HepG2 (cell line): Measurements from ENCODE around the gene CASKIN2. TPM values are rescaled to one million over a fixed set of nuclear protein-coding genes. Genes with fewer than 3 reads are reported as not detected.

Experiments
- ATAC-seq: fragments of 200-7000 bp; cut with Tn5 transposase; 3 replicates; pipeline ENCODE4 v1.9.1; 2020; ENCODE audit warnings: mild to moderate bottlenecking, moderate library complexity
- BruUV-seq: library from RNA; stranded (reverse); fragments of 400-500 nt; replicated peaks from 2 replicates; lab custom pipeline; 2021; lab: Mats Ljungman, UMichigan
- CTCF ChIA-PET: fragments of 300-600 bp; formaldehyde crosslinking; extraction: SDS; loops from one replicate; lab custom pipeline; 2021; ENCODE audit warnings: low total read pairs, inconsistent platforms, low intra/inter-chr PET ratio; lab: Yijun Ruan, JAX
- POLR2A ChIA-PET: fragments of 350-600 bp; sonication (Branson Sonifier 250); formaldehyde crosslinking; loops from one replicate; lab custom pipeline; 2020; ENCODE audit warnings: antibody characterized with exemption, inconsistent platforms; lab: Yijun Ruan, JAX
- DNase-seq: peaks from one replicate; pipeline ENCODE4 v3.0.0-alpha.2; 2015; ENCODE audit warnings: low spot score
- FAIRE-seq: peaks from 3 replicates; lab custom pipeline; 2011; peaks lifted over from hg19 to GRCh38; lab: Jason Lieb, UNC
- H2AFZ ChIP-seq: one replicate; pipeline ENCODE4 v1.6.1; 2011; ENCODE audit warnings: low read length, inconsistent platforms
- H3K27ac ChIP-seq: fragments of 300-600 bp; 3 replicates; pipeline ENCODE4 v1.8.0; 2011; ENCODE audit warnings: mixed run types, mild to moderate bottlenecking, mixed read lengths, low read length, inconsistent platforms; ENCODE audit not compliant: insufficient read depth; ENCODE audit errors: extremely low read length
- H3K27me3 ChIP-seq, 2 experiments: fragments of 200-600 bp in 1 of 2; 2 replicates in 1 of 2; 3 replicates in 1 of 2; pipeline versions ENCODE4 v1.6.0 to v1.8.0; 2011; ENCODE audit warnings: low read length in 2 of 2, mild to moderate bottlenecking in 2 of 2, moderate library complexity in 2 of 2, inconsistent platforms in 1 of 2; ENCODE audit not compliant: insufficient read depth in 2 of 2, control insufficient read depth in 1 of 2
- H3K36me3 ChIP-seq, 2 experiments: fragments of 200-600 bp in 1 of 2; replicated peaks in 1 of 2; 2 replicates in 1 of 2; 3 replicates in 1 of 2; pipeline versions ENCODE4 v1.5.1 to v1.8.0; 2011; ENCODE audit warnings: low read length in 2 of 2, inconsistent platforms in 1 of 2; ENCODE audit not compliant: insufficient read depth in 2 of 2, control insufficient read depth in 1 of 2
- H3K4me1 ChIP-seq: 2 replicates; pipeline ENCODE4 v1.5.1; 2012; ENCODE audit warnings: low read length, inconsistent platforms; ENCODE audit not compliant: insufficient read depth
- H3K4me2 ChIP-seq: 2 replicates; pipeline ENCODE4 v1.6.0; 2011; ENCODE audit warnings: low read depth, low read length, inconsistent platforms
- H3K4me3 ChIP-seq, 3 experiments: fragments of 200-600 bp in 1 of 3; sonication (generic), shearing (Covaris generic) in 1 of 3; replicated peaks in 1 of 3; 2 replicates each; pipeline ENCODE4 v1.5.1; 2011 to 2016; ENCODE audit warnings: low read length in 3 of 3, inconsistent platforms in 2 of 3, low read depth in 2 of 3, mild to moderate bottlenecking in 2 of 3, control low read depth in 1 of 3, mixed read lengths in 1 of 3; ENCODE audit not compliant: insufficient read depth in 1 of 3
- H3K79me2 ChIP-seq: one replicate; pipeline ENCODE4 v1.6.1; 2011; ENCODE audit warnings: low read length, inconsistent platforms; ENCODE audit not compliant: insufficient read depth
- H3K9ac ChIP-seq: 2 replicates; pipeline ENCODE4 v1.6.0; 2011; ENCODE audit warnings: mild to moderate bottlenecking, low read depth, low read length, inconsistent platforms; ENCODE audit not compliant: insufficient read depth
- H3K9me3 ChIP-seq: 2 replicates; pipeline ENCODE4 v1.5.1; 2012; ENCODE audit warnings: mild to moderate bottlenecking, low read length
- H4K20me1 ChIP-seq: 2 replicates; pipeline ENCODE4 v1.6.0; 2011; ENCODE audit warnings: inconsistent platforms, mild to moderate bottlenecking, low read length, moderate library complexity; ENCODE audit not compliant: insufficient read depth
- AGO1 ChIP-seq: fragments of 200-400 bp; formaldehyde crosslinking; IDR thresholded peaks from 2 replicates; pipeline ENCODE4 v1.6.1; 2017; ENCODE audit warnings: mild to moderate bottlenecking, low read depth, low read length, moderate library complexity; ENCODE audit not compliant: poor library complexity, severe bottlenecking
- AGO2 ChIP-seq: fragments of 200-400 bp; formaldehyde crosslinking; optimal IDR thresholded peaks from 2 replicates; pipeline ENCODE3; 2017; ENCODE audit warnings: mild to moderate bottlenecking, low read depth, low read length, moderate library complexity
- ARNTL ChIP-seq: sonication (generic); formaldehyde crosslinking; IDR thresholded peaks from 2 replicates; pipeline ENCODE4 v1.4.0; 2020; ENCODE audit warnings: mild to moderate bottlenecking, missing genetic modification reagents
- FLYWCH1 ChIP-seq: sonication (generic); formaldehyde crosslinking; IDR thresholded peaks from 2 replicates; pipeline ENCODE4 v1.8.1; 2023; ENCODE audit warnings: mild to moderate bottlenecking, missing genetic modification reagents
- FOXC1 ChIP-seq: sonication (generic); formaldehyde crosslinking; IDR thresholded peaks from 2 replicates; pipeline ENCODE4 v1.8.0; 2022; ENCODE audit warnings: mild to moderate bottlenecking, missing genetic modification reagents, borderline replicate concordance
- FOXK1 ChIP-seq: sonication (generic); formaldehyde crosslinking; IDR thresholded peaks from 2 replicates; pipeline ENCODE4 v1.4.0; 2020; ENCODE audit warnings: low read depth, missing genetic modification reagents, borderline replicate concordance
- MAZ ChIP-seq, 2 experiments: sonication (generic) in 1 of 2; formaldehyde crosslinking in 1 of 2; IDR thresholded peaks; 2 replicates each; pipeline versions ENCODE4 v1.5.0 to v1.6.1; 2012 to 2020; ENCODE audit warnings: low read depth in 2 of 2, mild to moderate bottlenecking in 2 of 2, borderline replicate concordance in 1 of 2, improper control_type of control experiment in 1 of 2, low read length in 1 of 2, missing genetic modification reagents in 1 of 2, moderate library complexity in 1 of 2
- PAWR ChIP-seq: sonication (generic); formaldehyde crosslinking; IDR thresholded peaks from 2 replicates; pipeline ENCODE4 v1.4.0; 2020; ENCODE audit warnings: missing genetic modification reagents, mild to moderate bottlenecking, borderline replicate concordance
- POLR2A ChIP-seq, 2 experiments: IDR thresholded peaks; 2 replicates each; pipeline ENCODE4 v1.6.1; 2011; ENCODE audit warnings: low read depth in 2 of 2, low read length in 2 of 2, mild to moderate bottlenecking in 1 of 2, moderate library complexity in 1 of 2; ENCODE audit not compliant: insufficient read depth in 1 of 2
- RBFOX2 ChIP-seq: fragments of 200-400 bp; formaldehyde crosslinking; IDR thresholded peaks from 2 replicates; pipeline ENCODE4 v1.6.1; 2017; ENCODE audit warnings: low read depth, mild to moderate bottlenecking, low read length
- RELA ChIP-seq: sonication (generic); formaldehyde crosslinking; IDR thresholded peaks from 2 replicates; pipeline ENCODE4 v1.4.0; 2020; ENCODE audit warnings: missing genetic modification reagents
- RFXANK ChIP-seq: IDR thresholded peaks from 2 replicates; pipeline ENCODE4 v1.6.1; 2016
- SALL1 ChIP-seq: sonication (generic); formaldehyde crosslinking; IDR thresholded peaks from 2 replicates; pipeline ENCODE4 v1.8.0; 2022; ENCODE audit warnings: mild to moderate bottlenecking, missing genetic modification reagents
- ZFP90 ChIP-seq: sonication (generic); formaldehyde crosslinking; IDR thresholded peaks from 2 replicates; pipeline ENCODE4 v1.8.0; 2022; ENCODE audit warnings: missing genetic modification reagents, mild to moderate bottlenecking, inconsistent platforms, borderline replicate concordance
- ZNF17 ChIP-seq: sonication (generic); formaldehyde crosslinking; IDR thresholded peaks from 2 replicates; pipeline ENCODE4 v1.5.0; 2020; ENCODE audit warnings: mild to moderate bottlenecking, missing genetic modification reagents
- ZNF431 ChIP-seq: sonication (generic); formaldehyde crosslinking; IDR thresholded peaks from 2 replicates; pipeline ENCODE4 v1.9.0; 2022; ENCODE audit warnings: missing genetic modification reagents, low read depth, mild to moderate bottlenecking, borderline replicate concordance
- ZNF501 ChIP-seq: sonication (generic); formaldehyde crosslinking; IDR thresholded peaks from 2 replicates; pipeline ENCODE4 v1.5.1; 2020; ENCODE audit warnings: mild to moderate bottlenecking, moderate library complexity, missing genetic modification reagents
- ZNF563 ChIP-seq: sonication (generic); formaldehyde crosslinking; IDR thresholded peaks from 2 replicates; pipeline ENCODE4 v1.8.0; 2022; ENCODE audit warnings: mild to moderate bottlenecking, moderate library complexity, missing genetic modification reagents
- WGBS: methylation state at CpG from one replicate; pipeline ENCODE4 v1.1.6; 2017; ENCODE audit warnings: low lambda C conversion rate; 5-methylcytosine and 5-hydroxymethylcytosine counted together
- in situ Hi-C: cut with HindIII; loops from 2 replicates; pipeline ENCODE4 v1.10.0; 2017; ENCODE audit warnings: low pct_unique_long_range_greater_than_20kb; ENCODE audit not compliant: extremely low pct_ligation_motif_present
- intact Hi-C: fragments of 100-400 bp; cut with micrococcal nuclease; formaldehyde crosslinking; loops from one replicate; pipeline ENCODE4 v1.10.0; 2022; ENCODE audit not compliant: unreplicated experiment
- polyA plus RNA-seq, 8 experiments: library from polyadenylated mRNA; depleted of rRNA in 3 of 8; stranded (reverse) in 7 of 8; unstranded in 1 of 8; fragments of >200 nt; fragmentation: Illumina TruSeq in 4 of 8; extraction: Trizol in 4 of 8; gene quantifications; 2 replicates each; pipeline versions ENCODE4 v1.2.1 to v1.2.3, GENCODE V29; 2011 to 2016; ENCODE audit warnings: low read depth in 4 of 8, missing spikeins in 1 of 8, mixed read lengths in 1 of 8; ENCODE audit not compliant: insufficient read depth in 1 of 8
- total RNA-seq, 5 experiments: library from RNA; depleted of rRNA; stranded (reverse); fragments of >200 nt; fragmentation: Illumina TruSeq; extraction: Trizol; gene quantifications; 2 replicates each; pipeline ENCODE4 v1.2.3, GENCODE V29; 2016; ENCODE audit warnings: low read depth in 1 of 5
- TF ChIP-seq, protein P1 (sequence below): sonication (generic); formaldehyde crosslinking; IDR thresholded peaks from 2 replicates; pipeline ENCODE4 v1.4.0; 2020; ENCODE audit warnings: missing genetic modification reagents

CASKIN2 gene
- total and polyA plus RNA-seq, 2 of the 13 experiments (the other 11 are each of a cell fraction or from before 2014, with no cell fraction given): 5.2 to 7.8 TPM

- TF ChIP-seq SALL1 (CRISPR knock-in tag) (no peak), RELA (CRISPR knock-in tag) (no peak), ZFP90 (no peak), AGO1 (peak; percentile 3), MAZ (IDR thresholded peaks at IDR 0.05; ENCODE audit: borderline replicate concordance, low read depth, low read length) (no peak), MAZ (CRISPR knock-in tag; IDR thresholded peaks at IDR 0.05; ENCODE audit: low read depth) (no peak), ZNF563 (CRISPR knock-in tag) (peak; percentile 36; the same call in 1 of the 2 replicates), PAWR (CRISPR knock-in tag) (no peak), RFXANK (CRISPR knock-in tag) (no peak), ZNF431 (CRISPR knock-in tag) (0 out of 2 replicates have a peak, but pooled peaks have one; percentile 4)
Measured at GRCh38 chr17:75500419-75501216, 14.7 kb downstream of the CASKIN2 start (continued).

DNA sequence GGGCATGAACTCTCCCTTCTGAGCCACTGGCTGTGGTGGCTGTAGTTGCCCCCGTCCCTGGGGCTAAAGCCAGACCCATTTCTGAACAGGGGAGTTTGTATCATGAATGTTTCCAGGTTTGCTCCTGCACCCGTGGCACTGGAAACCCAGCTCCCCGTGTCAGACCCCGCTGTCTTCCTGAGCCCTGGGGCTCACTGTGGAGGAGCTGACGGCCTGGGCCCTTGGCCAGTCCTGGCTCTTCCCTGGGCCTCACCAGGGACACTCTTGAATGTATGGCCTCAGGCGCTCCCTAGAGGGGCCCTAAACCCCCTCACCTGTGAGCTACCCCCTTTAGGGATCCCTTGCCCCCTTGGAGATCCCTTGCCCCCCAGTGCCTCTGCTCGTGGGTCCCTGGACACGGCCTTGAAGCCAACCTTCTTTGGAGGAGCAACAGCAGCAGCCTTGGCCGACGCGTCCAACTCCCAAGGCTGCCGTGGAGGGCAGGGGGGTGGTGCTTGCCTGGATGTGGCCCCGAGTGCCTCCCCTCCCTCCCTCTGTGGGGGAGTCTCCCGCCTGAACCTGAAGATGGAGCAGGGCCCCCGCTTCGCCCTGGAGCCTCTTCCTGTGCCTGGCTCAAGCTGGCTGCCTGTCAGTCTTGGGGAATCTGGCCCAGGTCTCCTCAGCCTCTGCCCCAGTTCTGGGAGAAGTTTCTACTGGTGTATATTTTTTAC is 15.9 kb downstream of the CASKIN2 start:
- CTCF ChIA-PET: no interaction called here
- Histone ChIP-seq H3K36me3 (peaks cover 34 to 46% of the 10 kb centered on the region in 2 experiments; a peak in 4 of 5 replicates), H3K9ac (no peak overlapping the region), H4K20me1 (no peaks in the 10 kb centered on the region), H3K9me3 (no peaks in the 10 kb centered on the region), H3K27me3 (no peaks in the 10 kb centered on the region), H3K79me2 (no peaks in the 10 kb centered on the region), H3K4me1 (peaks cover 3% of the 10 kb centered on the region), H3K4me2 (no peak overlapping the region), H3K27ac (no peak overlapping the region), H2AFZ (no peak overlapping the region), H3K4me3 (no peak overlapping the region)
- FAIRE-seq: no peak
- ATAC-seq: no peak
- POLR2A ChIA-PET: interaction anchor here (1.0 kb wide), 1 partner anchor 40 kb away, joined by 3 read pairs; no protein-coding TSS in a partner anchor
- 89% methylated on average over 13 of the region's 16 CpGs for WGBS
- BruUV-seq: TSS peak; percentile 52
- intact Hi-C loops (no loop called here), in situ Hi-C loops (no loop called here)
- DNase-seq: no peak
- TF ChIP-seq, protein P1, sequence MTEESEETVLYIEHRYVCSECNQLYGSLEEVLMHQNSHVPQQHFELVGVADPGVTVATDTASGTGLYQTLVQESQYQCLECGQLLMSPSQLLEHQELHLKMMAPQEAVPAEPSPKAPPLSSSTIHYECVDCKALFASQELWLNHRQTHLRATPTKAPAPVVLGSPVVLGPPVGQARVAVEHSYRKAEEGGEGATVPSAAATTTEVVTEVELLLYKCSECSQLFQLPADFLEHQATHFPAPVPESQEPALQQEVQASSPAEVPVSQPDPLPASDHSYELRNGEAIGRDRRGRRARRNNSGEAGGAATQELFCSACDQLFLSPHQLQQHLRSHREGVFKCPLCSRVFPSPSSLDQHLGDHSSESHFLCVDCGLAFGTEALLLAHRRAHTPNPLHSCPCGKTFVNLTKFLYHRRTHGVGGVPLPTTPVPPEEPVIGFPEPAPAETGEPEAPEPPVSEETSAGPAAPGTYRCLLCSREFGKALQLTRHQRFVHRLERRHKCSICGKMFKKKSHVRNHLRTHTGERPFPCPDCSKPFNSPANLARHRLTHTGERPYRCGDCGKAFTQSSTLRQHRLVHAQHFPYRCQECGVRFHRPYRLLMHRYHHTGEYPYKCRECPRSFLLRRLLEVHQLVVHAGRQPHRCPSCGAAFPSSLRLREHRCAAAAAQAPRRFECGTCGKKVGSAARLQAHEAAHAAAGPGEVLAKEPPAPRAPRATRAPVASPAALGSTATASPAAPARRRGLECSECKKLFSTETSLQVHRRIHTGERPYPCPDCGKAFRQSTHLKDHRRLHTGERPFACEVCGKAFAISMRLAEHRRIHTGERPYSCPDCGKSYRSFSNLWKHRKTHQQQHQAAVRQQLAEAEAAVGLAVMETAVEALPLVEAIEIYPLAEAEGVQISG (CRISPR knock-in tag): no peak
- no peak for TF ChIP-seq ZNF17 (CRISPR knock-in tag)
- no peak for TF ChIP-seq FOXC1 (CRISPR knock-in tag)
- TF ChIP-seq RBFOX2: 0 out of 2 replicates have a peak, but pooled peaks have one; percentile 18
- TF ChIP-seq ZNF501 (CRISPR knock-in tag): peak; percentile 30; the same call in 1 of the 2 replicates
- TF ChIP-seq FOXK1 (CRISPR knock-in tag): no peak
- TF ChIP-seq AGO2: peak; percentile 77
- peak in 1 of 2 experiments; percentile 32; a peak in 1 of 4 replicates for TF ChIP-seq POLR2A (IDR thresholded peaks at IDR 0.05; ENCODE audit: insufficient read depth in 1 of 2, low read depth in 2 of 2, low read length in 2 of 2)
- no peak for TF ChIP-seq ARNTL (CRISPR knock-in tag)
- no peak for TF ChIP-seq FLYWCH1
